ENCODE data around the gene IQGAP2. TPM values are rescaled to one million over a fixed set of nuclear protein-coding genes. Genes with fewer than 3 reads are reported as not detected.

The IQGAP2 gene
- total RNA-seq, 1 donor: 0.36 TPM

- no peaks in the 10 kb centered on the region for H3K9me3 ChIP-seq (ENCODE audit: low read depth, low read length)
- H3K4me1 ChIP-seq (ENCODE audit: insufficient read depth, low read length): no peaks in the 10 kb centered on the region
- no peak for DNase-seq (ENCODE audit: insufficient read length, low spot score, missing footprints)
- H3K4me3 ChIP-seq (ENCODE audit: insufficient read depth, low read length): no peak overlapping the region
- H3K27ac ChIP-seq (ENCODE audit: low read depth, low read length): no peak overlapping the region
- H3K79me2 ChIP-seq (ENCODE audit: insufficient read depth, low read length): no peaks in the 10 kb centered on the region
- no peaks in the 10 kb centered on the region for H3K27me3 ChIP-seq (ENCODE audit: insufficient read depth, low read length)
- TF ChIP-seq CTCF (IDR thresholded peaks at IDR 0.05; ENCODE audit: extremely low read depth, low read depth, low read length): no peak
- no peak overlapping the region for H2AFZ ChIP-seq (ENCODE audit: low read length)
- no peaks in the 10 kb centered on the region for H3K36me3 ChIP-seq (ENCODE audit: insufficient read depth, low read length)
- H3K4me2 ChIP-seq (ENCODE audit: insufficient read depth, low read length): no peak overlapping the region
- no peaks in the 10 kb centered on the region for H4K20me1 ChIP-seq (ENCODE audit: insufficient read depth, low read length)
Measured at GRCh38 chr5:76422742-76423141, 19.7 kb downstream of the IQGAP2 start.

- Histone ChIP-seq H4K20me1 (ENCODE audit: insufficient read depth, low read length) (no peaks in the 10 kb centered on the region), H3K9me3 (ENCODE audit: low read depth, low read length) (no peaks in the 10 kb centered on the region), H3K27me3 (ENCODE audit: insufficient read depth, low read length) (no peaks in the 10 kb centered on the region), H2AFZ (ENCODE audit: low read length) (no peak overlapping the region), H3K4me2 (ENCODE audit: insufficient read depth, low read length) (no peak overlapping the region), H3K36me3 (ENCODE audit: insufficient read depth, low read length) (no peaks in the 10 kb centered on the region), H3K4me1 (ENCODE audit: insufficient read depth, low read length) (no peaks in the 10 kb centered on the region), H3K27ac (ENCODE audit: low read depth, low read length) (no peak overlapping the region), H3K4me3 (ENCODE audit: insufficient read depth, low read length) (no peak overlapping the region), H3K79me2 (ENCODE audit: insufficient read depth, low read length) (no peaks in the 10 kb centered on the region)
- TF ChIP-seq CTCF (IDR thresholded peaks at IDR 0.05; ENCODE audit: extremely low read depth, low read depth, low read length): no peak
- DNase-seq (ENCODE audit: insufficient read length, low spot score, missing footprints): no peak
Measured at GRCh38 chr5:76425146-76425545, 22.1 kb downstream of the IQGAP2 start.

GRCh38 chr5:76425928-76426804, 23.1 kb downstream of the IQGAP2 start:
- no peak overlapping the region for H3K4me2 ChIP-seq (ENCODE audit: insufficient read depth, low read length)
- H2AFZ ChIP-seq (ENCODE audit: low read length): no peak overlapping the region
- H3K27ac ChIP-seq (ENCODE audit: low read depth, low read length): no peak overlapping the region
- H3K36me3 ChIP-seq (ENCODE audit: insufficient read depth, low read length): no peaks in the 10 kb centered on the region
- no peak overlapping the region for H3K4me3 ChIP-seq (ENCODE audit: insufficient read depth, low read length)
- H4K20me1 ChIP-seq (ENCODE audit: insufficient read depth, low read length): no peaks in the 10 kb centered on the region
- no peaks in the 10 kb centered on the region for H3K9me3 ChIP-seq (ENCODE audit: low read depth, low read length)
- no peaks in the 10 kb centered on the region for H3K27me3 ChIP-seq (ENCODE audit: insufficient read depth, low read length)
- no peaks in the 10 kb centered on the region for H3K4me1 ChIP-seq (ENCODE audit: insufficient read depth, low read length)
- no peaks in the 10 kb centered on the region for H3K79me2 ChIP-seq (ENCODE audit: insufficient read depth, low read length)
- no peak for TF ChIP-seq CTCF (IDR thresholded peaks at IDR 0.05; ENCODE audit: extremely low read depth, low read depth, low read length)
- DNase-seq (ENCODE audit: insufficient read length, low spot score, missing footprints): no peak

Measured in osteoblast (primary cell).